Dermis blood vessel endothelial cell (primary cell): ENCODE results near the gene ERBB3. TPM values are rescaled to one million over a fixed set of nuclear protein-coding genes. Genes with fewer than 3 reads are reported as not detected.
A peak's percentile ranks its signal among the peaks of the same experiment; 100 is the strongest.

ENCODE experiments used
- DNase-seq: peaks from one replicate; pipeline ENCODE4 v3.0.0; 2010
- total RNA-seq: library from RNA; depleted of rRNA; stranded (reverse); fragments of >200 nt; gene quantifications from 2 replicates; pipeline ENCODE4 v1.2.3, GENCODE V29; 2014

ERBB3 gene
- total RNA-seq, 1 donor from 2014 or later: 0.34 TPM

- no peak for DNase-seq
Observed at GRCh38 chr12:56080556-56081138, 682 bp downstream of the ERBB3 start.

- DNase-seq: no peak
Observed at GRCh38 chr12:56081393-56082347, 1.7 kb downstream of the ERBB3 start.

- no peak for DNase-seq
Observed at GRCh38 chr12:56082382-56082781, 2.4 kb downstream of the ERBB3 start.

GRCh38 chr12:56082967-56083366 lies 3.0 kb downstream of the ERBB3 start:
- no peak for DNase-seq

- DNase-seq: peak; percentile 53
Observed at GRCh38 chr12:56084958-56085543, 5.1 kb downstream of the ERBB3 start.

GRCh38 chr12:56086096-56086495 lies 6.1 kb downstream of the ERBB3 start:
- no peak for DNase-seq

- DNase-seq: no peak
Observed at GRCh38 chr12:56086608-56087007, 6.6 kb downstream of the ERBB3 start.

GRCh38 chr12:56087220-56087619 lies 7.3 kb downstream of the ERBB3 start:
- DNase-seq: no peak

GRCh38 chr12:56097738-56098137 lies 17.8 kb downstream of the ERBB3 start:
- DNase-seq: no peak

- DNase-seq: no peak
Observed at GRCh38 chr12:56098592-56098991, 18.6 kb downstream of the ERBB3 start.

GRCh38 chr12:56099787-56100186 lies 19.8 kb downstream of the ERBB3 start:
- no peak for DNase-seq

GRCh38 chr12:56101045-56101444 lies 21.1 kb downstream of the ERBB3 start:
- DNase-seq: no peak

- no peak for DNase-seq
Observed at GRCh38 chr12:56102683-56103065, 22.7 kb downstream of the ERBB3 start.

GRCh38 chr12:56103066-56103711 lies 23.2 kb downstream of the ERBB3 start:
- no peak for DNase-seq

GRCh38 chr12:56103823-56104108 lies 23.8 kb downstream of the ERBB3 start:
- DNase-seq: no peak

GRCh38 chr12:56104109-56104814 lies 24.3 kb downstream of the ERBB3 start, which contains the start of gene PA2G4:
PA2G4 (plus strand) TSS chr12:56104559; CDS start chr12:56104738, 179 bp downstream.
- peak; percentile 99 for DNase-seq

GRCh38 chr12:56104815-56105608 lies 25.0 kb downstream of the ERBB3 start:
- peak; percentile 53 for DNase-seq

- no peak for DNase-seq
Observed at GRCh38 chr12:56105609-56105902, 25.6 kb downstream of the ERBB3 start.

GRCh38 chr12:56107242-56107641 lies 27.3 kb downstream of the ERBB3 start:
- DNase-seq: no peak

GRCh38 chr12:56110571-56110970 lies 30.6 kb downstream of the ERBB3 start:
- no peak for DNase-seq

- no peak for DNase-seq
Observed at GRCh38 chr12:56114084-56114483, 34.1 kb downstream of the ERBB3 start.

GRCh38 chr12:56115329-56115728 lies 35.4 kb downstream of the ERBB3 start:
- peak; percentile 46 for DNase-seq
